ENCODE results near the gene RTN4IP1.

GRCh38 chr6:106626485-106626884 is 2.8 kb downstream of the RTN4IP1 start:
- no peak for TF ChIP-seq POLR2A (IDR thresholded peaks at IDR 0.05)
- no peak for TF ChIP-seq CTCF (IDR thresholded peaks at IDR 0.05)
